Mesothelial cell of epicardium (in vitro differentiated cells): ENCODE measurements around the gene B4GALNT4. TPM values are rescaled to one million over a fixed set of nuclear protein-coding genes. Genes with fewer than 3 reads are reported as not detected.
A peak's percentile ranks its signal among the peaks of the same experiment; 100 is the strongest.

ENCODE experiments used
- DNase-seq, 2 experiments: peaks; one replicate each; pipeline ENCODE4 v3.0.0; 2021; ENCODE audit warnings: low spot score in 2 of 2; ENCODE audit not compliant: unreplicated experiment in 2 of 2
- H3K27ac Mint-ChIP-seq: 2 replicates; pipeline ENCODE4 v1.8.0; 2021; ENCODE audit warnings: mixed read lengths
- H3K27me3 Mint-ChIP-seq: 2 replicates; pipeline ENCODE4 v1.8.0; 2021; ENCODE audit warnings: low read depth, mixed read lengths
- H3K36me3 Mint-ChIP-seq: 2 replicates; pipeline ENCODE4 v1.8.0; 2021; ENCODE audit warnings: mixed read lengths
- H3K4me1 Mint-ChIP-seq: 2 replicates; pipeline ENCODE4 v1.8.0; 2021; ENCODE audit warnings: mixed read lengths
- H3K4me3 Mint-ChIP-seq: 2 replicates; pipeline ENCODE4 v1.8.0; 2021; ENCODE audit warnings: mild to moderate bottlenecking, moderate library complexity, mixed read lengths
- H3K9me3 Mint-ChIP-seq: 2 replicates; pipeline ENCODE4 v1.8.0; 2021; ENCODE audit warnings: mixed read lengths
- total RNA-seq: library from RNA; stranded (reverse); gene quantifications from 3 replicates; pipeline ENCODE4 v1.2.1, GENCODE V29; 2021
- TF ChIP-seq, protein P1 (sequence below): fragments of 200-600 bp; sonication (generic); IDR thresholded peaks from one replicate; pipeline ENCODE4 v1.5.0; 2021; ENCODE audit warnings: antibody characterized with exemption; ENCODE audit not compliant: unreplicated experiment

Gene B4GALNT4
- total RNA-seq, 1 donor from 2014 or later, result 314 TPM

DNA sequence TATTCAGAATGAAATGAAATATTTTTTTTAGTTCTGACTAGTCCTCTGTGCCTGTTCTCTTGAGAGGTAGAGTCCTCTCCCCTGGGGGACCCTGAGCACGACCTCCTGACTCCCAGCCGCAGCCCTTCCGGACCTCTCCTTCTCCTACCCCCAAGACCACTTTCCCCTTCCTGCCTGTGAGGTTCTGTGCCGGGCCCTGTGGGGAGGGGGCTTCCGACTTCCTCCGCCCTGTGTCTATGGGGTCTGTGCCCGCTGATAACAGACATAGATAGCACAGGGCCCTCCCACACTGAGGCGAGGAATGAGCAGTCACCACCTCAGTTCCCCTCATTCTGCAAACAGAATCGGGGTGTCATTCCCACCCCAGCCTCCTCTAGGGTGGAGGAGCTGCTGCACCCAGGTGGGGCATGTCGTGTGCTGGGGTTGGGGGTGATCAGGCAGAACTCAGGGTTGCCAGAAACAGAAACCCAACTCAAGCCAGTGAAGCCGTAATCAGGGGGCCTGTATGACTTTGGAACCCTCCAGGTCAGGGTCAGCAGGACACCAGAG, 12.9 kb downstream of the B4GALNT4 start:
- peaks cover 6% of the 10 kb centered on the region for H3K9me3 Mint-ChIP-seq
- TF ChIP-seq, protein P1, sequence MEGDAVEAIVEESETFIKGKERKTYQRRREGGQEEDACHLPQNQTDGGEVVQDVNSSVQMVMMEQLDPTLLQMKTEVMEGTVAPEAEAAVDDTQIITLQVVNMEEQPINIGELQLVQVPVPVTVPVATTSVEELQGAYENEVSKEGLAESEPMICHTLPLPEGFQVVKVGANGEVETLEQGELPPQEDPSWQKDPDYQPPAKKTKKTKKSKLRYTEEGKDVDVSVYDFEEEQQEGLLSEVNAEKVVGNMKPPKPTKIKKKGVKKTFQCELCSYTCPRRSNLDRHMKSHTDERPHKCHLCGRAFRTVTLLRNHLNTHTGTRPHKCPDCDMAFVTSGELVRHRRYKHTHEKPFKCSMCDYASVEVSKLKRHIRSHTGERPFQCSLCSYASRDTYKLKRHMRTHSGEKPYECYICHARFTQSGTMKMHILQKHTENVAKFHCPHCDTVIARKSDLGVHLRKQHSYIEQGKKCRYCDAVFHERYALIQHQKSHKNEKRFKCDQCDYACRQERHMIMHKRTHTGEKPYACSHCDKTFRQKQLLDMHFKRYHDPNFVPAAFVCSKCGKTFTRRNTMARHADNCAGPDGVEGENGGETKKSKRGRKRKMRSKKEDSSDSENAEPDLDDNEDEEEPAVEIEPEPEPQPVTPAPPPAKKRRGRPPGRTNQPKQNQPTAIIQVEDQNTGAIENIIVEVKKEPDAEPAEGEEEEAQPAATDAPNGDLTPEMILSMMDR, result no peak
- peaks cover 30% of the 10 kb centered on the region for H3K36me3 Mint-ChIP-seq
- H3K27me3 Mint-ChIP-seq, result no peaks in the 10 kb centered on the region
- DNase-seq, result no peak
- H3K27ac Mint-ChIP-seq, result peak overlapping the region; percentile 6
- no peak overlapping the region for H3K4me3 Mint-ChIP-seq
- H3K4me1 Mint-ChIP-seq, result no peaks in the 10 kb centered on the region

DNA sequence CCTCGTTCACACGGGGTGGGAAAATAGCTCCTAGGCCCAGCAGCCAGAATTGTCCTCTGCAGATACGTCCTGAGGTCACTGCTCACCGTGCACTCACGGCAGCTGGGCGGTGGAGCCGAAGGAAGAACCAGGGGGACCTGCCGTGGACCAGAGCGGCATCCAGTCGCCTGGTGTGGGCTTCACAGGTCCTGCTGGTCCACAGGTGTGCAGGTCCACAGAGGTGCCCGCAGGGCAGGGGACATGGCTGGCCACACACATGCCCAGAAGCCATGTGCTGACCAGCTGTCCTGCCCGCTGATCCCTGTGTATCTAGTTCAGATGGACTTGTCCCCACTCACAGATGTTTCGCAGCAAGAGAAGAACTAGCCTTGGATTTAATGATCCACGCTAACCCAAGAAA, 14.1 kb downstream of the B4GALNT4 start:
- H3K4me3 Mint-ChIP-seq, result no peak overlapping the region
- peaks cover 9% of the 10 kb centered on the region for H3K9me3 Mint-ChIP-seq
- peaks cover 8% of the 10 kb centered on the region for H3K4me1 Mint-ChIP-seq
- H3K36me3 Mint-ChIP-seq, result peaks cover 20% of the 10 kb centered on the region
- DNase-seq, result no peak
- TF ChIP-seq, protein P1, result no peak
- peaks cover 2% of the 10 kb centered on the region for H3K27me3 Mint-ChIP-seq
- peak overlapping the region; percentile 11 for H3K27ac Mint-ChIP-seq

DNA sequence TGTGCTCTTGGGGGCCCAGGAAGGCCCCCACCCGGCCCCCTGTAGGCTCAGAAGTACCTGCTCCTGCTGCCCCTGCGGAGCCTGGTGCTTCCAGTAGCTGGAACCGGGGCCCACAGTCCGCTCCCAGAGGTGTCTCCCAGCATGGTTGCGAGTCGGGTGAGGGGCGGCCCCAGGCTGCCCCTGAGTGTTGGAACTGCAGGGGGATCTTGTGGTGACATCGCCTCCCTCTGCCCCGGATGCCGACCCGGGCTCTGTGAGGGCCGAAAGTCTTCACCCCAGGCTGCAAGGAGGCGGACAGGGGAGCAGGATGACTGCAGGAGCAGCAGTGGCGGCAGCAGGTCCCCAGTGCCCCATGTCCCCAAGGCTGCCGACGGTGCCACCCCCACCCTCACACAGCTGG, 15.2 kb downstream of the B4GALNT4 start:
- Mint-ChIP-seq H3K36me3 (peaks cover 15% of the 10 kb centered on the region), H3K27ac (no peak overlapping the region), H3K27me3 (peaks cover 2% of the 10 kb centered on the region), H3K4me1 (peaks cover 13% of the 10 kb centered on the region), H3K4me3 (no peak overlapping the region), H3K9me3 (peaks cover 9% of the 10 kb centered on the region)
- DNase-seq, result no peak
- TF ChIP-seq, protein P1, result no peak

DNA sequence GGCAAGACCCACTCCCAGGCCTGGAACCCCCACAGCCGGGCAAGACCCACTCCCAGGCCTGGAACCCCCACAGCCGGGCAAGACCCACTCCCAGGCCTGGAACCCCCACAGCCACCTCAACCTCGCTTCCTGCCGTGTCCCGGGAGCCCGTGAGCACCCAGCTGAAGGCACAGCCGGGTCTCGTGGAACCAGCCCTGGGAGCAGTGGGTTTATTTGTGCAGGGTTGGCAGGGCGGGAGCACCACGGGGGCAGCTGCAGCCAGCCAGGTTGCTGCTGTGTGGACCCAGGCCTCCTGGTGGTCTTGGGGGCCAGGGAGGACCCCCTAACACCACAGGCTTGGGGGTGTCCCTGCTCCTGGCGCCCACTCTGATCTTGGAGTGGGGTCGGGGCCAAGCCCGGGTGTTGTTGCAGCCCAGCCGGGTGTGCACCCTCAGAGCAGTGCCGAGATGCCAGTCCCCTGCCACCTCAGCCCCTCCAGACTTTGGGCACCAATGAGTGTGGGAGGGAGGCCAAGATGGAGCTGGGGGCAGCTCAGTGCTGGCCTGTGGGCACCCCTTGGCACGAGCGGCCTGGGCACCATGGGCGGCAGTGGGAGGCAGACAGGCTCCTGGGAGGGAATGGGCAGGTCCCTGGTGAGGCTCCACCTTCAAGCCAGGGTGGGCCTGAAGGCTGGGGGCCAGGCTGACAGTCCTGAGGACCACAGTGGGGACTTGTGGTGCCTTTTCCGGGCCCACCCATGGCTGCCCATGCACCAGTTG, 16.5 kb downstream of the B4GALNT4 start:
- no peak for DNase-seq
- TF ChIP-seq, protein P1, result no peak
- Mint-ChIP-seq H3K4me3 (no peak overlapping the region), H3K9me3 (peaks cover 9% of the 10 kb centered on the region), H3K36me3 (peaks cover 15% of the 10 kb centered on the region), H3K4me1 (peaks cover 17% of the 10 kb centered on the region), H3K27ac (no peak overlapping the region), H3K27me3 (peaks cover 2% of the 10 kb centered on the region)

DNA sequence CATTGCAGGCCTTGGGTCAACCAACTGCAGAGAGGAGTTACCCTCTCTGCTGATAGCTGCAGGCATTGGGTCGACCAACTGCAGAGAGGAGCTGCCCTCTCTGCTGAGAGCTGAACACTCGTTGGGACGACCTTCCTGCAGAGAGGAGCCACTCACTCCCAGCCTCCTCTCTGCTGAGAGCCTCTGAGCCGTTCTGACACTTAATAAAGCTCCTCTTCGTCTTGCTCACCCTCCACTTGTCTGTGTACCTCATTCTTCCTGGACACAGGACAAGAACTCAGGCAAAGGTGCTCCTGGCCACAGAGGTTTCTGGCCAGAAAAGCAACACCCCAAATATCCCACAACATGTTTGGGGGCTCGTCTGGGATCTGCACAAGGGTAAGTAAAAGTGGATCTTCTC, 17.2 kb downstream of the B4GALNT4 start:
- no peak overlapping the region for H3K4me3 Mint-ChIP-seq
- H3K9me3 Mint-ChIP-seq, result peaks cover 9% of the 10 kb centered on the region
- H3K36me3 Mint-ChIP-seq, result peaks cover 15% of the 10 kb centered on the region
- peaks cover 2% of the 10 kb centered on the region for H3K27me3 Mint-ChIP-seq
- no peak for DNase-seq
- no peak overlapping the region for H3K27ac Mint-ChIP-seq
- TF ChIP-seq, protein P1, result no peak
- H3K4me1 Mint-ChIP-seq, result peaks cover 19% of the 10 kb centered on the region
